Dermis microvascular lymphatic vessel endothelial cell (primary cell): Measurements from ENCODE around the gene PKP3. TPM values are rescaled to one million over a fixed set of nuclear protein-coding genes. Genes with fewer than 3 reads are reported as not detected.

Experiments
- DNase-seq, 2 donors: peaks; one replicate each; pipeline versions ENCODE4 v3.0.0 to v3.0.0-alpha.2; 2010; ENCODE audit warnings: low read depth in 2 of 2
- total RNA-seq: library from RNA; depleted of rRNA; stranded (reverse); fragments of >200 nt; gene quantifications from 2 replicates; pipeline ENCODE4 v1.2.1, GENCODE V29; 2014

The PKP3 gene
- total RNA-seq, 1 donor from 2014 or later, result 0.39 TPM

DNA sequence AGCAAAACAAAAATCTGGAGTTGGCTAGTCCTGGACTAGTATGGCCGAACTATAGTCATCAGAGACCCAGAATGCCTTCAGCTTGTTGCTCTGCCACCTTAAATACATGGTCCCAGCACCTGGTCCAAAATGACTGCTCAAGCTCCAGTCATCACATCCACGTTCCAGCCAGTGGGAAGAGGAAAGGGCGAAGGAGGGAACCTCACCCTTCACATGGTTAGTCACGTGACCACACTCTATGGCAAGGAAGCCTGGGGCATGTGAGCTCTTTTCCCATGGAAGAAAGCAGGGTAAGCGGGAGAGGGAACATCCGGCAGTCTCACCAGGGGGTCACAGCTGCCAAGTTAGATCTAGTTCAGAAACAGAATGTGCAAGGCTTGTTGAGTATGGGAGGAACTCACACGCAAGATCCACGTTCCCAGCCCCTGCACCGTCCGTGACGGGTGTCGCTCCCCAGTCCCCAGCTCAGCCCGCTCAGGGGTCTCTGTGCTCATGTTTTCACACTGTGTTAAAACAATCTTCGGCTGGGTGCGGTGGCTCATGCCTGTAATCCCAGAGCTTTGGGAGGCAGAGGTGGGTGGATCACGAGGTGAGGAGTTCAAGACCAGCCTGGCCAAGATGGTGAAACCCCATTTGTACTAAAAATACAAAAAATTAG is 49.7 kb downstream of the PKP3 start:
- DNase-seq, result peak; percentile 59 to 65

GRCh38 chr11:444396-445144 is 50.6 kb downstream of the PKP3 start:
- peak in 1 of 2 donors; percentile 36 for DNase-seq

DNA sequence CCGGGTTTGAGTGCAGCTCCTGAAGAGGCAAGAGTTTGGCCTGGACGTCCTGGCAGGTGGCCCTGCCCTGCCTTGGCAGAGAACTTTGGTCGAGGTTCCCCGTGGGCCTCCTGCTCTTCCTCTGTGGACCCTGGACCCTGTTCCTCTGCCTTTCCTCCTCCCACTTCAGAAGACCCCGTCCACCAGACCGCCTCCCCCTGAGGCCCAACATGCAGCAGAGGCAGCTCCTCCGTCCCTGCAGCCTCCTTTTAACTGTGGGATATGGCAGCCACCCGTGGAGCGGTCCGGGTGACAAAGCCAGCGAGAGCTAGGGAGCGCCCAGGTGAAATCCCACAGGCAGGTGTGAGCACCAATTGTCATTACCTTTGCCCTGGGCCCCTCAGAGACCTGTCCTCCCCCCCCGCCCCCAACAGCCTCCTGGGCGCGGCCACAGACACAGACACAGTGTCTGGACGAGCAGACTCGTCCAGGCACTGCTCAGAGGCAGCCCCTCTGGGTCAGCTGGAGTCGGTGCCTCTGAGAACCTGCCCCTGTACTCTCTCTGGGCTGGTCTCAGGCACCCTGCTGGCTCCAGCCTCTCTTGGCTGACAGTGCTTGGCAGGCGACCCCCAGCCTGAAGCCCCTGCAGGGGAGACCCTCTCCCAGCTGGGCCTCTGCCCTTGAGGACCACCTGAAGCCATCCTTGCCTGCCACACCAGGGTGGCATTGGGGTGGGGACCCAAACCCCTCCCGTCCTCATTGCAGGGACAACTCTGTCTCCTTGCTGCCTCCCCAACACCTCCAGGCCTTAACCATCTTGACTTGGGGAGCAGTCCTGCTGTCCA is 52.0 kb downstream of the PKP3 start:
- DNase-seq, result no peak

- DNase-seq, result no peak
Observed at GRCh38 chr11:446891-447290, 52.9 kb downstream of the PKP3 start.

DNA sequence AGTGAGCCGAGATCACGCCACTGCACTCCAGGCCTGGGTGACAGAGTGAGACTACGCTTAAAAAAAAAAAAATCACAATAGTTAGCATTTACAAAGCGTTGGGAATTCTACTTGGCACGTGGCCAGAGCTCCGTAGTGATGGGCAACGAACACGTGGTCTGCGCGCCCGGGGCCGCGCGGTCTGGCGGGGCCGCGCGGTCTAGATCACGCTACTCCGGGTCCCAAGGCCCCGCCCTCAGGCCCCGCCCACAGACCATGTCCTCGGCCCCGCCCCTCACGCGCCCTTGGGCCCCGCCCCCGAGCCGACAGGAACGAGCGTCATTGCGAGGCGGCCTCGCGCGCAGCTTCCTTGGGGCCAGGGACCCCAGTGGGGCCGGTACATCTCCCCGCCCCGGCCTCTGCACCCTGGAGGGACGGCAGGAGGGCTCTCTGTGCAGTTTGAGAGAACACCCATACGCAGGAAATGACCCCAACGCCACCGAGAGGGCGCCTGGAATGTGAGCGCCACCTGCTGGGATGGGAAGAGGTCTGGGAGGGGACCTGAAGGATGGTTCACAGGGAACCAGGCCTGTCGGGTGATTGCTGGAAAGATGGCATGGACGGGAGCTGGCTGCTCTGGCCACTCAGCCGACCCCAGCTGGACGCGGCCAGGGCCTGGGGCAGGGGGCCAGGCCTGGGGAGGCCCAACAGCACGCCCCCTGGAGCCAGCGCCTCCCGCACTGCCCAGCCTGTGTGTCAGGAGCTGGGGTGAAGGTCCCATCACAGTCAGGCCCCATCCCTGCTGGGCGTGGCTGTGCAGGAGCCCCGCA is 54.1 kb downstream of the PKP3 start:
- peak; percentile 92 to 94 for DNase-seq

GRCh38 chr11:449889-450808 is 56.1 kb downstream of the PKP3 start, which contains the start of gene PTDSS2:
Gene PTDSS2 (plus strand): TSS chr11:450279. CDS start chr11:450456, 177 bp downstream.
- peak; percentile 93 to 97 for DNase-seq

GRCh38 chr11:450809-451451 is 56.9 kb downstream of the PKP3 start:
- DNase-seq, result peak; percentile 59 to 84

DNA sequence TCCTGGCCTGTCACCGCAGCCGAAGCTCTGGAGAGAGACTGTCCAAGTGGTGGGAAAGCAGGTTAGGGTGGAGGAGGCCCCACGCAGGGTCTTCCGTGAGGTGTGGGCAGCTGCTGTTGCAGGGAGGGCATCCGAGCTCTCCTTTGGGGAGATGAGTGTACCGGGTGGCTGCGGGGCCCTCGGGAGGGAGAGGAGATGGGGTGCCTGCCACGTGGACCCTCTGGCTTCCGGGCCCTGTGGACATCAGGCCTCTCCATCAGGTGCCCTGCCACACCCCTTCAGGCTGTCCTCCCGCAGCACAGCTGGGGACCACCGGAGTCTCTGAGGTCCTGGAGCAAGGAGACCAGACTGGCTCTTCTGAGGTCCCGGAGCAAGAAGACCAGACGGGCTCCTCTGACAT is 57.7 kb downstream of the PKP3 start:
- no peak for DNase-seq

DNA sequence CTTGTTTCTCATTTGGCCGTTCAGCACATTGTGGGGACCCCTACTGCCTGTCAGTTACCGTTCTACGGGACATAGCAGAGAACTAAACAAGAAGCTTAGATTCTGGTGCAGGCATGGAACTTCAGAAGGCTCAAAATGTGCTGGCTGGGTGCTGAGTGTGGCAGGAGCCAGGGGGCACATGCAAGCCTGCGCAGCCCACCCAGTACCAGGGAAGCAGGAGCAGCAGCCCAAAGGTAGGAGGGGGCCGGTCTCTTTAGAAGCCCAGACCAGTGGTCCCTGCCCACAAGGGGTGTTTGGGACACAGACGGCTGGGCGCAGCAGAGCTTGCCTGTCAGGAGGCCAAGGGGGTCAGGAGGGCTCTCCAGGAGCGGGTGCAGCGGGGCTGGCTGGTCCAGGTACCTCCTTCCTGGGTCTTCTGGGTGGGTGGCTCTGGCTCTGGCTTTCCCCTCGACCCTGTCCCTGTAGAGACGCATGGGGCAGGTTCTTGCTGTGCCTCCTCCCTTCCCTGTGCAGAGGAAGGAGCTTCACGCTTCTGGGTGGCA is 58.3 kb downstream of the PKP3 start:
- DNase-seq, result no peak

- DNase-seq, result no peak
Observed at GRCh38 chr11:452916-453527, 59.0 kb downstream of the PKP3 start.

DNA sequence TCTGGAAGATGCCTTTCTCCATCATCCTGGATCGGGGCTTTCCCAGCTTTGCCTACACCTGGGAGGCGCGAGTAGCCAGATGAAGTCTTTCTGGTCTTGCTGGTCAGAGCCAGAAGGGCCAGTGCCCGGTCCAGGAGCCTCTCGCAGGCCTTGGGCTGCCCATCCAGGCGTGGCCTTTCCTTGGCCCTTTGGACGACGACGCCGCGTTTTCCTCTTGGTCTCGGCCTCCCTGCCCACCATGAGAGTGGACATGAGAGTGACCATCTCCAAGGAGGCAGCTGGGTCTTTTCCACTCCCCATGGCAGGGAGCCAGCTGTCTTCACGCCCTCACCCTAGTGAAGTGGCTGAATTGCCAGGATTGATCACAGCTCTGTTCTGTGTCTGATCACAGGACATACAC is 59.6 kb downstream of the PKP3 start:
- DNase-seq, result no peak

DNA sequence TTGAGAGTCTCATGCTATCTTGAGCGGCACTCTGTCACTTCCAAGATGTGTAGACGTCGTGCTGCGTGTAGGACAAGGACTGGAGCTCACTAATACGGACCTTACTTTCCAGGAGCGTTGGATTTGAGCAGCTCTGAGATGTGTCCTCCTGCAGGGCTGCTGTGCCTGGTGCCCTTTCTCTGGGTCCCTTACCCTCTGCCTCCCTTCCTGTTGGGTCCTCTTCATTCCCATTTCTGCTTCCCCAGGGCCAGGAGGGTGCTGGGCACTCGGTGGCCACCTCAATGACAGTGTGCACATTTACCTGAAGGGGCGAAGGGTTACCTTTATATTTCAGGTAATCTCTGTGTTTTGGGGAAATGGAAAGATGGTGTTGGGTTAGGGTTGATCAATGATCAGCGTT is 60.0 kb downstream of the PKP3 start:
- no peak for DNase-seq

Other genes starting within 250 kb of the PKP3 start
- not detected in 2 replicates for gene SCGB1C1, start 201.1 kb upstream of the PKP3 start, total RNA-seq
- 7.4 and 14.3 TPM in 2 replicates for gene BET1L, start 186.8 kb upstream of the PKP3 start, total RNA-seq
- 119 and 126 TPM in 2 replicates for gene RIC8A, start 186.5 kb upstream of the PKP3 start, total RNA-seq
- gene SIRT3, start 157.9 kb upstream of the PKP3 start, total RNA-seq, result 5.8 and 9.6 TPM in 2 replicates
- gene PSMD13, start 157.2 kb upstream of the PKP3 start, total RNA-seq, result 142 and 190 TPM in 2 replicates
- gene NLRP6, start 115.8 kb upstream of the PKP3 start, total RNA-seq, result not detected in 2 replicates
- gene PGGHG, start 105.1 kb upstream of the PKP3 start, total RNA-seq, result 6.7 and 13.9 TPM in 2 replicates
- not detected in 2 replicates for gene IFITM5, start 94.7 kb upstream of the PKP3 start, total RNA-seq
- 23.1 and 91.9 TPM in 2 replicates for gene IFITM2, start 86.4 kb upstream of the PKP3 start, total RNA-seq
- gene IFITM1, start 80.2 kb upstream of the PKP3 start, total RNA-seq, result 1.0 and 1.1 TPM in 2 replicates
- 30.9 and 86.0 TPM in 2 replicates for gene IFITM3, start 73.3 kb upstream of the PKP3 start, total RNA-seq
- 0.51 and 0.89 TPM in 2 replicates for gene B4GALNT4, start 24.7 kb upstream of the PKP3 start, total RNA-seq
- gene SIGIRR, start 20.8 kb downstream of the PKP3 start, total RNA-seq, result 33.6 and 44.0 TPM in 2 replicates
- gene ANO9, start 47.8 kb downstream of the PKP3 start, total RNA-seq, result 1.4 and 2.7 TPM in 2 replicates
- 19.4 and 40.2 TPM in 2 replicates for gene PTDSS2, start 56.1 kb downstream of the PKP3 start, total RNA-seq
- 210 and 302 TPM in 2 replicates for gene RNH1, start 113.0 kb downstream of the PKP3 start, total RNA-seq
- 43.7 and 50.6 TPM in 2 replicates for gene HRAS, start 141.4 kb downstream of the PKP3 start, total RNA-seq
- gene LRRC56, start 143.3 kb downstream of the PKP3 start, total RNA-seq, result 0.26 and 0.51 TPM in 2 replicates
- 0.90 and 2.0 TPM in 2 replicates for gene LMNTD2, start 166.5 kb downstream of the PKP3 start, total RNA-seq
- gene RASSF7, start 166.8 kb downstream of the PKP3 start, total RNA-seq, result 13.9 and 17.4 TPM in 2 replicates
- 16.8 and 23.8 TPM in 2 replicates for gene PHRF1, start 182.3 kb downstream of the PKP3 start, total RNA-seq
- gene IRF7, start 221.7 kb downstream of the PKP3 start, total RNA-seq, result 6.7 and 16.2 TPM in 2 replicates
- not detected in 2 replicates for gene CDHR5, start 230.7 kb downstream of the PKP3 start, total RNA-seq
- gene SCT, start 233.0 kb downstream of the PKP3 start, total RNA-seq, result not detected in 2 replicates
- under 0.01 TPM in 1 of 2 replicates, not detected in the other for gene DRD4, start 243.1 kb downstream of the PKP3 start, total RNA-seq